Liver (tissue), 9 donors: ENCODE measurements around the gene FAM228A. TPM values are rescaled to one million over a fixed set of nuclear protein-coding genes. Genes with fewer than 3 reads are reported as not detected.

Experiments used
- DNase-seq: peaks from one replicate; pipeline ENCODE4 v3.0.0-alpha.2; 2017; ENCODE audit warnings: low spot score
- H3K27ac ChIP-seq, 2 donors: one replicate each; pipeline ENCODE4 v1.7.0; 2013; ENCODE audit warnings: inconsistent platforms in 2 of 2, low read length in 2 of 2, control low read depth in 1 of 2, low read depth in 1 of 2, mild to moderate bottlenecking in 1 of 2
- H3K27me3 ChIP-seq, 4 donors: one replicate each; pipeline versions ENCODE4 v1.6.1 to v1.7.0; 2013; ENCODE audit warnings: low read length in 3 of 4, inconsistent platforms in 1 of 4, mild to moderate bottlenecking in 1 of 4, moderate library complexity in 1 of 4; ENCODE audit not compliant: control insufficient read depth in 4 of 4, insufficient read depth in 4 of 4
- H3K36me3 ChIP-seq, 4 donors: one replicate each; pipeline versions ENCODE4 v1.6.1 to v1.7.0; 2013; ENCODE audit warnings: low read length in 3 of 4, mild to moderate bottlenecking in 3 of 4, low read depth in 1 of 4, moderate library complexity in 1 of 4; ENCODE audit not compliant: control insufficient read depth in 4 of 4, insufficient read depth in 3 of 4
- H3K4me1 ChIP-seq, 4 donors: one replicate each; pipeline versions ENCODE4 v1.6.1 to v1.7.0; 2013; ENCODE audit warnings: low read length in 3 of 4, mild to moderate bottlenecking in 3 of 4, moderate library complexity in 1 of 4; ENCODE audit not compliant: control insufficient read depth in 4 of 4, insufficient read depth in 4 of 4
- H3K4me3 ChIP-seq, 3 donors: one replicate each; pipeline versions ENCODE4 v1.6.1 to v1.7.0; 2013; ENCODE audit warnings: low read length in 3 of 3, control low read depth in 1 of 3, low read depth in 1 of 3, mild to moderate bottlenecking in 1 of 3
- H3K9ac ChIP-seq, 2 donors: one replicate each; pipeline ENCODE4 v1.7.0; 2013; ENCODE audit warnings: low read length in 2 of 2, mild to moderate bottlenecking in 2 of 2, moderate library complexity in 2 of 2, control low read depth in 1 of 2, low read depth in 1 of 2
- H3K9me3 ChIP-seq, 4 donors: one replicate each; pipeline versions ENCODE4 v1.6.1 to v1.7.0; 2013; ENCODE audit warnings: low read length in 3 of 4; ENCODE audit not compliant: control insufficient read depth in 4 of 4
- CTCF ChIP-seq: fragments of 150-350 bp; IDR thresholded peaks from 2 replicates; pipeline ENCODE4 v1.5.1; 2017; ENCODE audit warnings: improper control_type of control experiment, low read depth, low read length; ENCODE audit not compliant: missing input control
- EGR1 ChIP-seq, 2 donors: IDR thresholded peaks; 2 replicates each; pipeline ENCODE4 v1.6.1; 2016 to 2018; ENCODE audit warnings: antibody characterized with exemption in 2 of 2, low read depth in 2 of 2
- FOXA1 ChIP-seq: IDR thresholded peaks from 2 replicates; pipeline ENCODE4 v1.6.1; 2016; ENCODE audit warnings: antibody characterized with exemption
- FOXA2 ChIP-seq: IDR thresholded peaks from 2 replicates; pipeline ENCODE4 v1.6.1; 2016; ENCODE audit warnings: antibody characterized with exemption
- GABPA ChIP-seq, 2 donors: IDR thresholded peaks in 1 of 2; conservative IDR thresholded peaks in 1 of 2; 2 replicates each; pipeline ENCODE4 v1.6.1; 2016; ENCODE audit warnings: antibody characterized with exemption in 2 of 2, mild to moderate bottlenecking in 1 of 2, moderate library complexity in 1 of 2
- HNF4A ChIP-seq, 2 donors: conservative IDR thresholded peaks; 2 replicates each; pipeline ENCODE4 v1.6.1; 2016; ENCODE audit warnings: antibody characterized with exemption in 2 of 2, mild to moderate bottlenecking in 2 of 2
- HNF4G ChIP-seq: IDR thresholded peaks from 2 replicates; pipeline ENCODE4 v1.6.1; 2016; ENCODE audit warnings: antibody characterized with exemption
- JUND ChIP-seq, 2 donors: IDR thresholded peaks; 2 replicates each; pipeline ENCODE4 v1.6.1; 2016; ENCODE audit warnings: antibody characterized with exemption in 2 of 2
- MAX ChIP-seq: IDR thresholded peaks from 2 replicates; pipeline ENCODE4 v1.6.1; 2016; ENCODE audit warnings: antibody characterized with exemption
- NR2F2 ChIP-seq: IDR thresholded peaks from 2 replicates; pipeline ENCODE4 v1.6.1; 2016; ENCODE audit warnings: antibody characterized with exemption
- RAD21 ChIP-seq, 2 donors: IDR thresholded peaks; 2 replicates each; pipeline ENCODE4 v1.6.1; 2016; ENCODE audit warnings: antibody characterized with exemption in 2 of 2, mild to moderate bottlenecking in 2 of 2
- REST ChIP-seq: IDR thresholded peaks from 2 replicates; pipeline ENCODE4 v1.6.1; 2016; ENCODE audit warnings: antibody characterized with exemption, mild to moderate bottlenecking
- RXRA ChIP-seq, 2 donors: IDR thresholded peaks; 2 replicates each; pipeline ENCODE4 v1.6.1; 2017 to 2018; ENCODE audit warnings: antibody characterized with exemption in 2 of 2, mild to moderate bottlenecking in 1 of 2
- SP1 ChIP-seq: IDR thresholded peaks from 2 replicates; pipeline ENCODE4 v1.6.1; 2018; ENCODE audit warnings: antibody characterized with exemption, mild to moderate bottlenecking
- TAF1 ChIP-seq: conservative IDR thresholded peaks from 2 replicates; pipeline ENCODE4 v1.6.1; 2016; ENCODE audit warnings: antibody characterized with exemption, mild to moderate bottlenecking
- YY1 ChIP-seq: IDR thresholded peaks from 2 replicates; pipeline ENCODE4 v1.6.1; 2016; ENCODE audit warnings: antibody characterized with exemption, mild to moderate bottlenecking
- ZBTB33 ChIP-seq: IDR thresholded peaks from 2 replicates; pipeline ENCODE4 v1.6.1; 2016; ENCODE audit warnings: antibody characterized with exemption
- WGBS: extraction: QIAGEN DNeasy Blood & Tissue Kit; methylation state at CpG from one replicate; pipeline ENCODE4 v1.1.7; 2013; 5-methylcytosine and 5-hydroxymethylcytosine counted together
- polyA plus RNA-seq, 2 donors: library from polyadenylated mRNA; stranded (reverse) in 1 of 2; unstranded in 1 of 2; fragments of 200-250 nt in 1 of 2; fragments of >200 nt in 1 of 2; fragmentation: Nextera tagmentation in 1 of 2; extraction: Ambion mirVana in 1 of 2; gene quantifications; one replicate each; pipeline versions ENCODE4 v1.2.1 to v1.2.3, GENCODE V29; 2013 to 2015
- total RNA-seq, 2 donors: library from RNA; depleted of rRNA; stranded (reverse); fragments of >200 nt; gene quantifications; one replicate each; pipeline ENCODE4 v1.2.3, GENCODE V29; 2014
- donor health status: healthy.
- donor health status: healthy.
- donor health status: healthy.
- donor health status: healthy.
- donor health status: healthy.

FAM228A gene
- total and polyA plus RNA-seq, 4 donors: 0.05 to 0.32 (median 0.18) TPM

- DNase-seq: no peak
- Histone ChIP-seq H3K36me3 (peaks cover 21 to 61% (median 37%) of the 10 kb centered on the region in 4 donors), H3K27me3 (no peaks in the 10 kb centered on the region), H3K9me3 (no peaks in the 10 kb centered on the region), H3K9ac (no peak overlapping the region), H3K4me3 (no peak overlapping the region), H3K4me1 (no peaks in the 10 kb centered on the region), H3K27ac (no peak overlapping the region)
- no peak for TF ChIP-seq GABPA (IDR thresholded peaks at IDR 0.05 in 1 of 2, conservative IDR thresholded peaks at IDR 0.05 in 1 of 2)
- no peak for TF ChIP-seq HNF4G
- no peak for TF ChIP-seq CTCF
- TF ChIP-seq NR2F2: no peak
- TF ChIP-seq EGR1 (IDR thresholded peaks at IDR 0.05; ENCODE audit: low read depth in 2 of 2): no peak
- TF ChIP-seq MAX: no peak
- no peak for TF ChIP-seq HNF4A (conservative IDR thresholded peaks at IDR 0.05)
- no peak for TF ChIP-seq RAD21 (IDR thresholded peaks at IDR 0.05)
- no peak for TF ChIP-seq TAF1
- no peak for TF ChIP-seq FOXA2
- TF ChIP-seq ZBTB33: no peak
- TF ChIP-seq SP1: no peak
- WGBS: 97% methylated on average over 4 of the region's 4 CpGs
Observed at GRCh38 chr2:24205131-24205530, 30.3 kb downstream of the FAM228A start.

GRCh38 chr2:24206242-24206641, 31.4 kb downstream of the FAM228A start:
- Histone ChIP-seq H3K36me3 (peaks cover 26 to 70% (median 44%) of the 10 kb centered on the region in 4 donors), H3K9me3 (no peaks in the 10 kb centered on the region), H3K4me3 (no peak overlapping the region), H3K4me1 (no peaks in the 10 kb centered on the region), H3K27ac (no peak overlapping the region), H3K27me3 (no peaks in the 10 kb centered on the region), H3K9ac (no peak overlapping the region)
- TF ChIP-seq YY1: no peak
- no peak for TF ChIP-seq MAX
- no peak for TF ChIP-seq RXRA (IDR thresholded peaks at IDR 0.05)
- TF ChIP-seq SP1: no peak
- no peak for TF ChIP-seq ZBTB33
- no peak for TF ChIP-seq NR2F2
- TF ChIP-seq HNF4A (conservative IDR thresholded peaks at IDR 0.05): no peak
- no peak for TF ChIP-seq JUND (IDR thresholded peaks at IDR 0.05)
- no peak for TF ChIP-seq TAF1
- TF ChIP-seq FOXA1: no peak
- no peak for TF ChIP-seq EGR1 (IDR thresholded peaks at IDR 0.05; ENCODE audit: low read depth in 2 of 2)
- TF ChIP-seq CTCF: no peak
- no peak for TF ChIP-seq REST
- TF ChIP-seq GABPA (IDR thresholded peaks at IDR 0.05 in 1 of 2, conservative IDR thresholded peaks at IDR 0.05 in 1 of 2): no peak
- no peak for TF ChIP-seq HNF4G
- no peak for DNase-seq
- WGBS: 95% methylated on average over 6 of the region's 6 CpGs
